Mammary epithelial cell (primary cell): ENCODE data around the gene BMPR1A.

Source experiments
- EZH2 ChIP-seq: IDR thresholded peaks from 2 replicates; pipeline ENCODE4 v1.6.1; 2012; ENCODE audit warnings: low read length, inconsistent platforms, borderline replicate concordance
- TF ChIP-seq, protein P1 (sequence below), 2 donors: IDR thresholded peaks in 1 of 2; conservative IDR thresholded peaks in 1 of 2; 2 replicates each; pipeline ENCODE4 v1.5.1; 2011 to 2012; ENCODE audit warnings: inconsistent platforms in 2 of 2, low read length in 2 of 2, mild to moderate bottlenecking in 2 of 2, control low read depth in 1 of 2, low read depth in 1 of 2; ENCODE audit not compliant: insufficient read depth in 1 of 2; ENCODE audit errors: extremely low read depth in 1 of 2

DNA sequence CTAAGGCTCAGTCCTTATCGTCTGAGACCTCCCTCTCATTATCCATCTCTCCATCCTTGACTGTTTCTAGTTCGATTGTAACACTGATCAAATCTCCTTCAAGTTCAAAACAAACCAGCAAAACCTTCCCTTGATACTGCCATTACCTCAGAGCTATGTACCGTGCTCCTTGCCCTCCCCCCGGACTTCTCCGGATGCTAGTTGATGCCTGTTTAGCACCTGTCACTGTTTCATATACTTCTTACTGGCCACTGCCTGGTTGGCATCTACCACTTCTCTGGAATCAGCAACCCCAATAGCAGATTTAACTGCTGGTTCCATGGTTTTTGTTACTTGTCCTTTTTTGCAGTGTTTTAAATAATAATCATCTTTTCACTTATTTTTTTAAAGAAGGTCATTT lies 64.1 kb downstream of the BMPR1A start:
- TF ChIP-seq, protein P1, sequence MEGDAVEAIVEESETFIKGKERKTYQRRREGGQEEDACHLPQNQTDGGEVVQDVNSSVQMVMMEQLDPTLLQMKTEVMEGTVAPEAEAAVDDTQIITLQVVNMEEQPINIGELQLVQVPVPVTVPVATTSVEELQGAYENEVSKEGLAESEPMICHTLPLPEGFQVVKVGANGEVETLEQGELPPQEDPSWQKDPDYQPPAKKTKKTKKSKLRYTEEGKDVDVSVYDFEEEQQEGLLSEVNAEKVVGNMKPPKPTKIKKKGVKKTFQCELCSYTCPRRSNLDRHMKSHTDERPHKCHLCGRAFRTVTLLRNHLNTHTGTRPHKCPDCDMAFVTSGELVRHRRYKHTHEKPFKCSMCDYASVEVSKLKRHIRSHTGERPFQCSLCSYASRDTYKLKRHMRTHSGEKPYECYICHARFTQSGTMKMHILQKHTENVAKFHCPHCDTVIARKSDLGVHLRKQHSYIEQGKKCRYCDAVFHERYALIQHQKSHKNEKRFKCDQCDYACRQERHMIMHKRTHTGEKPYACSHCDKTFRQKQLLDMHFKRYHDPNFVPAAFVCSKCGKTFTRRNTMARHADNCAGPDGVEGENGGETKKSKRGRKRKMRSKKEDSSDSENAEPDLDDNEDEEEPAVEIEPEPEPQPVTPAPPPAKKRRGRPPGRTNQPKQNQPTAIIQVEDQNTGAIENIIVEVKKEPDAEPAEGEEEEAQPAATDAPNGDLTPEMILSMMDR (conservative IDR thresholded peaks at IDR 0.05 in 1 of 2, IDR thresholded peaks at IDR 0.05 in 1 of 2; ENCODE audit: extremely low read depth in 1 of 2, insufficient read depth in 1 of 2, low read depth in 1 of 2, low read length in 2 of 2) = no peak
- no peak for TF ChIP-seq EZH2
